GM12873 (cell line): ENCODE data around the gene HOXB2.

Experiments
- CTCF ChIP-seq: IDR thresholded peaks from 2 replicates; pipeline ENCODE4 v1.5.1; 2012; ENCODE audit warnings: low read depth, mild to moderate bottlenecking, moderate library complexity, low read length, control low read depth; ENCODE audit not compliant: insufficient read depth; ENCODE audit errors: missing control alignments

Gene HOXB2

GRCh38 chr17:48563385-48563838 is 18.5 kb upstream of the HOXB2 start:
- TF ChIP-seq CTCF = no peak

GRCh38 chr17:48562934-48563333 is 18.0 kb upstream of the HOXB2 start:
- TF ChIP-seq CTCF = no peak

GRCh38 chr17:48561884-48562810 is 17.2 kb upstream of the HOXB2 start:
- TF ChIP-seq CTCF = peak; percentile 32

GRCh38 chr17:48559840-48560817 is 15.2 kb upstream of the HOXB2 start:
- TF ChIP-seq CTCF = no peak

- TF ChIP-seq CTCF = no peak
Measured at GRCh38 chr17:48559122-48559839, 14.4 kb upstream of the HOXB2 start.

GRCh38 chr17:48558831-48559121 is 13.9 kb upstream of the HOXB2 start:
- TF ChIP-seq CTCF = no peak
